Neural cell (in vitro differentiated cells): ENCODE measurements around the gene CSMD2.

Experiments used
- EZH2 ChIP-seq: fragments of 200-600, 300-800 bp; shearing (Covaris generic), sonication (generic); IDR thresholded peaks from 2 replicates; pipeline ENCODE4 v1.6.1; 2014; ENCODE audit warnings: antibody characterized with exemption, low read length, borderline replicate concordance, mild to moderate bottlenecking; ENCODE audit not compliant: insufficient read depth, poor library complexity, severe bottlenecking
- POLR2AphosphoS5 ChIP-seq: IDR thresholded peaks from 2 replicates; pipeline ENCODE4 v1.6.1; 2012
- TF ChIP-seq, protein P1 (sequence below): fragments of 450-650 bp; IDR thresholded peaks from 2 replicates; pipeline ENCODE4 v1.5.1; 2014; ENCODE audit warnings: antibody characterized with exemption, mild to moderate bottlenecking, moderate library complexity; ENCODE audit not compliant: poor library complexity, severe bottlenecking

DNA sequence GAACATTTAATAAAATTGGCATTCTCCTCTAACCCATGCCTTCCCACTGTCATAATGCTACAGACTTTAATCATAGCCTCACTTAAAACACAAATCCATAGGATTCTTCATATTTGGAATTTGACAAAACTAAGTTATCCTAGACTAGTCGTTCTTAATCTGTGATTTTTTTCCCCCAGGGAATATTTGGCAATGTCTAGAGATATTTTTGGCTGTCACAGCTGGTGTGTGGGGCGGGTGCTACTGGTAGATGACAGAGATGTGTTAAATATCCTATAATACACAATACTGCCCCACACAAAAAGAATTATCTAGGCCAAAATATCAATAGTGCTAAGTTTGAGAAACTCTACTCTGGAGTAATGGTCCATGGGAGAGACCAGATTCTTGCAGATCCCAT, 396.9 kb downstream of the CSMD2 start:
- TF ChIP-seq POLR2AphosphoS5 (no peak), EZH2 (no peak)
- TF ChIP-seq, protein P1, sequence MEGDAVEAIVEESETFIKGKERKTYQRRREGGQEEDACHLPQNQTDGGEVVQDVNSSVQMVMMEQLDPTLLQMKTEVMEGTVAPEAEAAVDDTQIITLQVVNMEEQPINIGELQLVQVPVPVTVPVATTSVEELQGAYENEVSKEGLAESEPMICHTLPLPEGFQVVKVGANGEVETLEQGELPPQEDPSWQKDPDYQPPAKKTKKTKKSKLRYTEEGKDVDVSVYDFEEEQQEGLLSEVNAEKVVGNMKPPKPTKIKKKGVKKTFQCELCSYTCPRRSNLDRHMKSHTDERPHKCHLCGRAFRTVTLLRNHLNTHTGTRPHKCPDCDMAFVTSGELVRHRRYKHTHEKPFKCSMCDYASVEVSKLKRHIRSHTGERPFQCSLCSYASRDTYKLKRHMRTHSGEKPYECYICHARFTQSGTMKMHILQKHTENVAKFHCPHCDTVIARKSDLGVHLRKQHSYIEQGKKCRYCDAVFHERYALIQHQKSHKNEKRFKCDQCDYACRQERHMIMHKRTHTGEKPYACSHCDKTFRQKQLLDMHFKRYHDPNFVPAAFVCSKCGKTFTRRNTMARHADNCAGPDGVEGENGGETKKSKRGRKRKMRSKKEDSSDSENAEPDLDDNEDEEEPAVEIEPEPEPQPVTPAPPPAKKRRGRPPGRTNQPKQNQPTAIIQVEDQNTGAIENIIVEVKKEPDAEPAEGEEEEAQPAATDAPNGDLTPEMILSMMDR: no peak
